ENCODE results near the gene AP4M1.
A peak's percentile ranks its signal among the peaks of the same experiment; 100 is the strongest.

GRCh38 chr7:100119072-100119969 is 17.9 kb downstream of the AP4M1 start, which contains the start of the genes CNPY4 and TAF6:
- TF ChIP-seq CTCF (IDR thresholded peaks at IDR 0.05) (peak in 2 of 6 experiments; percentile 6 to 28), POLR2A (IDR thresholded peaks at IDR 0.05) (peak; percentile 38 to 74)

Data from thyroid gland (tissue), 4 donors.